ENCODE measurements around the gene GPC3.

- TF ChIP-seq EGR1 (IDR thresholded peaks at IDR 0.05): no peak
- no peak for TF ChIP-seq EP300 (IDR thresholded peaks at IDR 0.05; ENCODE audit: borderline replicate concordance)
- no peak for TF ChIP-seq CEBPB (IDR thresholded peaks at IDR 0.05)
- no peak for TF ChIP-seq MAX (IDR thresholded peaks at IDR 0.05)
- TF ChIP-seq, protein P1, sequence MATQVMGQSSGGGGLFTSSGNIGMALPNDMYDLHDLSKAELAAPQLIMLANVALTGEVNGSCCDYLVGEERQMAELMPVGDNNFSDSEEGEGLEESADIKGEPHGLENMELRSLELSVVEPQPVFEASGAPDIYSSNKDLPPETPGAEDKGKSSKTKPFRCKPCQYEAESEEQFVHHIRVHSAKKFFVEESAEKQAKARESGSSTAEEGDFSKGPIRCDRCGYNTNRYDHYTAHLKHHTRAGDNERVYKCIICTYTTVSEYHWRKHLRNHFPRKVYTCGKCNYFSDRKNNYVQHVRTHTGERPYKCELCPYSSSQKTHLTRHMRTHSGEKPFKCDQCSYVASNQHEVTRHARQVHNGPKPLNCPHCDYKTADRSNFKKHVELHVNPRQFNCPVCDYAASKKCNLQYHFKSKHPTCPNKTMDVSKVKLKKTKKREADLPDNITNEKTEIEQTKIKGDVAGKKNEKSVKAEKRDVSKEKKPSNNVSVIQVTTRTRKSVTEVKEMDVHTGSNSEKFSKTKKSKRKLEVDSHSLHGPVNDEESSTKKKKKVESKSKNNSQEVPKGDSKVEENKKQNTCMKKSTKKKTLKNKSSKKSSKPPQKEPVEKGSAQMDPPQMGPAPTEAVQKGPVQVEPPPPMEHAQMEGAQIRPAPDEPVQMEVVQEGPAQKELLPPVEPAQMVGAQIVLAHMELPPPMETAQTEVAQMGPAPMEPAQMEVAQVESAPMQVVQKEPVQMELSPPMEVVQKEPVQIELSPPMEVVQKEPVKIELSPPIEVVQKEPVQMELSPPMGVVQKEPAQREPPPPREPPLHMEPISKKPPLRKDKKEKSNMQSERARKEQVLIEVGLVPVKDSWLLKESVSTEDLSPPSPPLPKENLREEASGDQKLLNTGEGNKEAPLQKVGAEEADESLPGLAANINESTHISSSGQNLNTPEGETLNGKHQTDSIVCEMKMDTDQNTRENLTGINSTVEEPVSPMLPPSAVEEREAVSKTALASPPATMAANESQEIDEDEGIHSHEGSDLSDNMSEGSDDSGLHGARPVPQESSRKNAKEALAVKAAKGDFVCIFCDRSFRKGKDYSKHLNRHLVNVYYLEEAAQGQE (IDR thresholded peaks at IDR 0.05; ENCODE audit: low read depth): no peak
- TF ChIP-seq RAD21 (IDR thresholded peaks at IDR 0.05; ENCODE audit: low read depth): no peak
- TF ChIP-seq TAF1 (IDR thresholded peaks at IDR 0.05; ENCODE audit: low read depth): no peak
- TF ChIP-seq YY1 (IDR thresholded peaks at IDR 0.05; ENCODE audit: low read depth): no peak
- no peak for TF ChIP-seq ZBTB7A (IDR thresholded peaks at IDR 0.05; ENCODE audit: low read depth)
Observed at GRCh38 chrX:133749951-133750350, 235.4 kb downstream of the GPC3 start.

All from Ishikawa (cell line).